Measurements from ENCODE around the gene CD200R1L.

- TF ChIP-seq CTCF (IDR thresholded peaks at IDR 0.05) (no peak), POLR2A (IDR thresholded peaks at IDR 0.05) (no peak)
Observed at GRCh38 chr3:112817797-112818196, 28.9 kb downstream of the CD200R1L start.

All from heart left ventricle (tissue), 13 donors.